ENCODE measurements around the gene TSHZ1.

Gene TSHZ1

DNA sequence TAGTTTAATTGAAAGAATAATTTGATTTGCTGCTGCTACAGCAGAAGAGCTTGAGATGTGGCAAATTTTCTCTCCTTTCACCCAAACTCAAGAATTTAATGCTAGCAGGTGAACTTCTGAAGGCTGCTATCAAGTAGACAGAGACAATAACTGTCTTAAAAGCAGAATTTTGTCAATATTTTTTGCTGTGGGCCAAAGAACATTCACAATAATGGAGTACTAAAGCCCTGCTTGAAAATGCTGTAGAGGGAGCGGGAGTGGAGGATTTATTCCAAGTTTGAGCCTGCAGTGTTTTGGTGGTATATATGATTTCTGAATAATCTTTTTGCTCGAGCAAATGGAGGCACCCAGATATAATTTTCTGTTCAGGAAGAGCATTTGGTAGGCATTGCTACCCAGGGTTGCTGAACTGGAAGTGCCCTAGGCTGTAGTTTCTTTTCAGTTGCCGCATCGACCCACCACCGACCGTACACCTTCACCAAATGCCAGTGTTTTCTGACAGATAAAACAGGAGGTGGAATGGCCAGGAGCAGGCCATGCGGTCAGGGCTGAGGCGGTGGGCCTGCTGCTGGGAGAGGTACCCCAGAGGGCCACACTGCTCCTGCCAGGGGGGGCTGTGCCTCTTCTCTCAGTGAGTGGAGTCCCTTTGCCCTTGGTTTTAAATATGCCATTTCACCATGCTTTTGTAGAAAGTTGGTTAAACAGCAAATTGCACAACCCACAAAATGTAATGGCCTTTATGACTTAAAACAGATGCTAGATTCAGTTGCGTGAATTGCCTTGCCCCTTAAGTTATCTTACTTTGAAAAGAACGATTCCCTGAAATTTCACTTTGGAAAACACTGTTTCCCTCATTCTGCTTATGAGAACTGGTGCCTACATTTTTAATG lies 36.4 kb downstream of the TSHZ1 start:
- H3K4me1 ChIP-seq (ENCODE audit: insufficient read depth, low read length), result peaks cover 66% of the 10 kb centered on the region

GRCh38 chr18:75247611-75248421 lies 37.2 kb downstream of the TSHZ1 start:
- Histone ChIP-seq H3K27ac (ENCODE audit: low read depth, low read length) (peak overlapping the region; percentile 65), H3K4me1 (ENCODE audit: insufficient read depth, low read length) (peaks cover 63% of the 10 kb centered on the region), H3K27me3 (ENCODE audit: control insufficient read depth in 1 of 2, insufficient read depth in 2 of 2, low read length in 2 of 2) (no peaks in the 10 kb centered on the region), H3K9me3 (ENCODE audit: low read length) (no peaks in the 10 kb centered on the region), H3K9ac (ENCODE audit: low read length) (peak overlapping the region; percentile 54), H3K36me3 (ENCODE audit: insufficient read depth, low read length) (no peaks in the 10 kb centered on the region), H3K4me3 (ENCODE audit: low read depth in 1 of 2, low read length in 2 of 2) (peak overlapping the region; percentile 44 to 71)

More for the DNA sequence above, 36.4 kb downstream of the TSHZ1 start:
- Histone ChIP-seq H3K9me3 (ENCODE audit: low read length) (no peaks in the 10 kb centered on the region), H3K27me3 (ENCODE audit: control insufficient read depth in 1 of 2, insufficient read depth in 2 of 2, low read length in 2 of 2) (no peaks in the 10 kb centered on the region), H3K4me3 (ENCODE audit: low read depth in 1 of 2, low read length in 2 of 2) (peak overlapping the region in 1 of 2 donors; percentile 71), H3K9ac (ENCODE audit: low read length) (peak overlapping the region; percentile 54), H3K36me3 (ENCODE audit: insufficient read depth, low read length) (no peaks in the 10 kb centered on the region), H3K27ac (ENCODE audit: low read depth, low read length) (peak overlapping the region; percentile 65)

- peak overlapping the region; percentile 65 for H3K27ac ChIP-seq (ENCODE audit: low read depth, low read length)
- peaks cover 61% of the 10 kb centered on the region for H3K4me1 ChIP-seq (ENCODE audit: insufficient read depth, low read length)
- H3K27me3 ChIP-seq (ENCODE audit: control insufficient read depth in 1 of 2, insufficient read depth in 2 of 2, low read length in 2 of 2), result no peaks in the 10 kb centered on the region
- peak overlapping the region; percentile 54 for H3K9ac ChIP-seq (ENCODE audit: low read length)
- H3K4me3 ChIP-seq (ENCODE audit: low read depth in 1 of 2, low read length in 2 of 2), result peak overlapping the region in 1 of 2 donors; percentile 71
- H3K36me3 ChIP-seq (ENCODE audit: insufficient read depth, low read length), result no peaks in the 10 kb centered on the region
- no peaks in the 10 kb centered on the region for H3K9me3 ChIP-seq (ENCODE audit: low read length)
These were observed 38.0 kb downstream of the TSHZ1 start for GRCh38 chr18:75248426-75249174.

GRCh38 chr18:75249175-75249518 lies 38.5 kb downstream of the TSHZ1 start:
- H3K36me3 ChIP-seq (ENCODE audit: insufficient read depth, low read length), result no peaks in the 10 kb centered on the region
- no peaks in the 10 kb centered on the region for H3K27me3 ChIP-seq (ENCODE audit: control insufficient read depth in 1 of 2, insufficient read depth in 2 of 2, low read length in 2 of 2)
- no peak overlapping the region for H3K27ac ChIP-seq (ENCODE audit: low read depth, low read length)
- H3K4me1 ChIP-seq (ENCODE audit: insufficient read depth, low read length), result peaks cover 61% of the 10 kb centered on the region
- H3K4me3 ChIP-seq (ENCODE audit: low read depth in 1 of 2, low read length in 2 of 2), result no peak overlapping the region
- no peak overlapping the region for H3K9ac ChIP-seq (ENCODE audit: low read length)
- no peaks in the 10 kb centered on the region for H3K9me3 ChIP-seq (ENCODE audit: low read length)

- H3K9ac ChIP-seq (ENCODE audit: low read length), result no peak overlapping the region
- H3K27me3 ChIP-seq (ENCODE audit: control insufficient read depth in 1 of 2, insufficient read depth in 2 of 2, low read length in 2 of 2), result no peaks in the 10 kb centered on the region
- H3K4me3 ChIP-seq (ENCODE audit: low read depth in 1 of 2, low read length in 2 of 2), result no peak overlapping the region
- H3K36me3 ChIP-seq (ENCODE audit: insufficient read depth, low read length), result no peaks in the 10 kb centered on the region
- peaks cover 59% of the 10 kb centered on the region for H3K4me1 ChIP-seq (ENCODE audit: insufficient read depth, low read length)
- H3K9me3 ChIP-seq (ENCODE audit: low read length), result no peaks in the 10 kb centered on the region
- no peak overlapping the region for H3K27ac ChIP-seq (ENCODE audit: low read depth, low read length)
These were observed 39.3 kb downstream of the TSHZ1 start for GRCh38 chr18:75249672-75250470.

DNA sequence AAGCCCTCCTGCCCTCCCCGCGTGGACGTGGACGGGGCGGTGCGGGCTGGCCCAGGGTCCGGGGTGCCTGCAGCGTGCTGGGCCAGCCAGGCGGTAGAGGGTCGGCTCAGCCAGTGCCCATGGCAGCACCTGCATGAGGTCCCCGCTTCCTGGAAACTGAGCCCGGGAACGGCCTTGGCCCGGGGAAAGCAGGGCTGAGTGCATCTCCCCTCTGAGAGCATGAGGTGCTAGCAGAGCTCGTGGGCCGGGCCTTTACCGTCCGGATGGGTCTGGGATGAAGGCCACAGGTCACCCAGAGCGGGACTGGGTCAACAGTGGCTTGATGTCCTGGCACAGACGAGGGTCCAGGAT lies 39.8 kb downstream of the TSHZ1 start:
- H3K4me1 ChIP-seq (ENCODE audit: insufficient read depth, low read length), result peaks cover 59% of the 10 kb centered on the region
- H3K27me3 ChIP-seq (ENCODE audit: control insufficient read depth in 1 of 2, insufficient read depth in 2 of 2, low read length in 2 of 2), result no peaks in the 10 kb centered on the region
- no peak overlapping the region for H3K4me3 ChIP-seq (ENCODE audit: low read depth in 1 of 2, low read length in 2 of 2)
- H3K9me3 ChIP-seq (ENCODE audit: low read length), result no peaks in the 10 kb centered on the region
- H3K27ac ChIP-seq (ENCODE audit: low read depth, low read length), result no peak overlapping the region
- no peak overlapping the region for H3K9ac ChIP-seq (ENCODE audit: low read length)
- no peaks in the 10 kb centered on the region for H3K36me3 ChIP-seq (ENCODE audit: insufficient read depth, low read length)

DNA sequence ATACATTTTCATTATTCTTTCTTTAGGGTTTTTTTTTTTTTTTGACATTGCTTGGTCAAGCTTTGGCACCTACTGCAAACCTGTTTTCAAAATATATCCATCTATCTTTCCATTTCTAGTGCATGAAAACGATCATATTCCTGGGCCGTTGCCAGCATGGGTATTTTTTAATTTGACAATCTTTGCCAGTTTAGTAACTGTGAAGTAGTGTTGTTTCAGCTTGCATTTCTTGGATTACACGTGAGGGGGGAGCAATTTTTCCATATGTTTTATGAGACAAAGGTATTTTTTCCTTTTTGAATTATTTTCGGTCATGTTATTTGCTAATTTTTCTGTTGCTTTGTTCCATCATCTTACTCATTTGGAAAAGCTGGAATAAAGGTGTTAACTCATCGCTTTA lies 40.9 kb downstream of the TSHZ1 start:
- no peaks in the 10 kb centered on the region for H3K36me3 ChIP-seq (ENCODE audit: insufficient read depth, low read length)

GRCh38 chr18:75252136-75252535 lies 41.5 kb downstream of the TSHZ1 start:
- no peaks in the 10 kb centered on the region for H3K36me3 ChIP-seq (ENCODE audit: insufficient read depth, low read length)
- no peak overlapping the region for H3K27ac ChIP-seq (ENCODE audit: low read depth, low read length)
- no peak overlapping the region for H3K9ac ChIP-seq (ENCODE audit: low read length)
- no peak overlapping the region for H3K4me3 ChIP-seq (ENCODE audit: low read depth in 1 of 2, low read length in 2 of 2)
- H3K9me3 ChIP-seq (ENCODE audit: low read length), result no peaks in the 10 kb centered on the region
- H3K4me1 ChIP-seq (ENCODE audit: insufficient read depth, low read length), result peaks cover 55% of the 10 kb centered on the region
- H3K27me3 ChIP-seq (ENCODE audit: control insufficient read depth in 1 of 2, insufficient read depth in 2 of 2, low read length in 2 of 2), result no peaks in the 10 kb centered on the region

More for the DNA sequence above, 40.9 kb downstream of the TSHZ1 start:
- no peak overlapping the region for H3K9ac ChIP-seq (ENCODE audit: low read length)
- peaks cover 55% of the 10 kb centered on the region for H3K4me1 ChIP-seq (ENCODE audit: insufficient read depth, low read length)
- no peak overlapping the region for H3K27ac ChIP-seq (ENCODE audit: low read depth, low read length)
- H3K4me3 ChIP-seq (ENCODE audit: low read depth in 1 of 2, low read length in 2 of 2), result no peak overlapping the region
- H3K27me3 ChIP-seq (ENCODE audit: control insufficient read depth in 1 of 2, insufficient read depth in 2 of 2, low read length in 2 of 2), result no peaks in the 10 kb centered on the region
- H3K9me3 ChIP-seq (ENCODE audit: low read length), result no peaks in the 10 kb centered on the region

DNA sequence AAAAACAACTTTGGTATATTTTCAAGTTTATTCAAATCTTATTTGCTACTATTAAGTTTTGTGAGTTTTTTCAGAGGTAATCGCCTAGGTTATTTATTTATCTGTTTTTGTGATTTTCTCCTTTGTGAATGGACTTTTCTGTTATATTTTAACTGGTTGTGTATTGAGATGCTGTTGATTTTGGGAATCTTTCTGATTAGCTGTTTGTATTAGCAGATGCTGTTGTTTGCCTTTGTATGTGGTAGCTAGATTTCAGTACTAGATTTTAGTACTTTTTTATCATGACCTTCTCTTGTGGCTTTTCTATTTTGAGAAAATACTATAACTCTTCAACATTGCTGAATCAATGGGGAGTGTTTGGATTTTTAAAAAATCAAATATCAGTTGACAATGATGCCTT lies 42.4 kb downstream of the TSHZ1 start:
- no peaks in the 10 kb centered on the region for H3K36me3 ChIP-seq (ENCODE audit: insufficient read depth, low read length)
- no peak overlapping the region for H3K4me3 ChIP-seq (ENCODE audit: low read depth in 1 of 2, low read length in 2 of 2)
- H3K27ac ChIP-seq (ENCODE audit: low read depth, low read length), result peak overlapping the region; percentile 37
- no peaks in the 10 kb centered on the region for H3K9me3 ChIP-seq (ENCODE audit: low read length)
- H3K9ac ChIP-seq (ENCODE audit: low read length), result no peak overlapping the region
- no peaks in the 10 kb centered on the region for H3K27me3 ChIP-seq (ENCODE audit: control insufficient read depth in 1 of 2, insufficient read depth in 2 of 2, low read length in 2 of 2)
- H3K4me1 ChIP-seq (ENCODE audit: insufficient read depth, low read length), result peaks cover 59% of the 10 kb centered on the region

GRCh38 chr18:75253784-75254183 lies 43.2 kb downstream of the TSHZ1 start:
- Histone ChIP-seq H3K27me3 (ENCODE audit: control insufficient read depth in 1 of 2, insufficient read depth in 2 of 2, low read length in 2 of 2) (no peaks in the 10 kb centered on the region), H3K9ac (ENCODE audit: low read length) (no peak overlapping the region), H3K4me1 (ENCODE audit: insufficient read depth, low read length) (peaks cover 56% of the 10 kb centered on the region), H3K27ac (ENCODE audit: low read depth, low read length) (no peak overlapping the region), H3K36me3 (ENCODE audit: insufficient read depth, low read length) (no peaks in the 10 kb centered on the region), H3K9me3 (ENCODE audit: low read length) (no peaks in the 10 kb centered on the region), H3K4me3 (ENCODE audit: low read depth in 1 of 2, low read length in 2 of 2) (no peak overlapping the region)
